SK-N-SH (cell line): ENCODE measurements around the gene MEAK7. TPM values are rescaled to one million over a fixed set of nuclear protein-coding genes. Genes with fewer than 3 reads are reported as not detected.

ENCODE experiments used
- CTCF ChIA-PET: fragments of 300-600, 350-600 bp; formaldehyde crosslinking; extraction: SDS; loops from one replicate; lab custom pipeline; 2021; lab: Yijun Ruan, JAX
- POLR2A ChIA-PET: fragments of 350-600 bp; sonication (Branson Sonifier 250); formaldehyde crosslinking; extraction: SDS; loops from one replicate; lab custom pipeline; 2020; ENCODE audit warnings: antibody characterized with exemption, inconsistent platforms; lab: Yijun Ruan, JAX
- DNase-seq: peaks from one replicate; pipeline ENCODE4 v3.0.0; 2012
- H2AFZ ChIP-seq: fragments of 200-600 bp; sonication (generic); 2 replicates; pipeline ENCODE4 v1.8.1; 2016; ENCODE audit warnings: antibody characterized with exemption, mild to moderate bottlenecking, low read depth
- H3F3A ChIP-seq: fragments of 200-600 bp; sonication (generic); replicated peaks from 2 replicates; pipeline ENCODE3; 2016; ENCODE audit warnings: antibody characterized with exemption, mild to moderate bottlenecking; ENCODE audit not compliant: insufficient read depth
- H3K27ac ChIP-seq, 2 experiments: fragments of 200-500 bp in 1 of 2; fragments of 200-600 bp in 1 of 2; sonication (Bioruptor generic) in 1 of 2; sonication (generic), shearing (Covaris generic) in 1 of 2; 2 replicates each; pipeline versions ENCODE4 v1.5.1 to v1.6.1; 2014 to 2016; ENCODE audit warnings: low read depth in 2 of 2, inconsistent platforms in 1 of 2, low read length in 1 of 2, mild to moderate bottlenecking in 1 of 2, mixed read lengths in 1 of 2
- H3K27me3 ChIP-seq: fragments of 200-600 bp; sonication (generic), shearing (Covaris generic); 2 replicates; pipeline ENCODE4 v1.6.1; 2016; ENCODE audit warnings: mixed run types; ENCODE audit not compliant: insufficient read depth
- H3K36me3 ChIP-seq, 2 experiments: fragments of 200-500 bp in 1 of 2; fragments of 200-600 bp in 1 of 2; sonication (Bioruptor generic) in 1 of 2; sonication (generic) in 1 of 2; replicated peaks in 1 of 2; 2 replicates each; pipeline versions ENCODE3 to v1.5.1; 2014 to 2016; ENCODE audit warnings: low read length in 1 of 2, mild to moderate bottlenecking in 1 of 2; ENCODE audit not compliant: insufficient read depth in 2 of 2, control insufficient read depth in 1 of 2
- H3K4me1 ChIP-seq, 2 experiments: fragments of 200-500 bp in 1 of 2; fragments of 200-600 bp in 1 of 2; sonication (Bioruptor generic) in 1 of 2; sonication (generic), shearing (Covaris generic) in 1 of 2; 2 replicates each; pipeline versions ENCODE4 v1.5.1 to v1.6.1; 2014 to 2016; ENCODE audit warnings: low read depth in 1 of 2, low read length in 1 of 2, mixed run types in 1 of 2; ENCODE audit not compliant: insufficient read depth in 2 of 2, control insufficient read depth in 1 of 2
- H3K4me2 ChIP-seq: fragments of 200-600 bp; sonication (generic), shearing (Covaris generic); 2 replicates; pipeline ENCODE4 v1.6.1; 2017; ENCODE audit warnings: mixed run types
- H3K4me3 ChIP-seq, 2 experiments: fragments of 200-500 bp in 1 of 2; fragments of 200-600 bp in 1 of 2; sonication (Bioruptor generic) in 1 of 2; sonication (generic), shearing (Covaris generic) in 1 of 2; 2 replicates each; pipeline versions ENCODE4 v1.5.1 to v1.8.1; 2014 to 2016; ENCODE audit warnings: low read depth in 2 of 2, inconsistent platforms in 1 of 2, low read length in 1 of 2, mild to moderate bottlenecking in 1 of 2, mixed read lengths in 1 of 2, moderate library complexity in 1 of 2
- H3K79me2 ChIP-seq: fragments of 200-600 bp; sonication (generic); 2 replicates; pipeline ENCODE4 v1.8.1; 2017; ENCODE audit warnings: mild to moderate bottlenecking; ENCODE audit not compliant: insufficient read depth
- H3K9ac ChIP-seq: fragments of 200-600 bp; sonication (generic); 2 replicates; pipeline ENCODE4 v1.6.1; 2017; ENCODE audit warnings: mixed run types
- H3K9me2 ChIP-seq: fragments of 200-600 bp; sonication (generic); 2 replicates; pipeline ENCODE4 v1.6.1; 2017; ENCODE audit warnings: mixed run types
- H3K9me3 ChIP-seq: fragments of 200-600 bp; sonication (generic); 2 replicates; pipeline ENCODE4 v1.6.1; 2017; ENCODE audit warnings: mixed run types, mild to moderate bottlenecking, moderate library complexity
- H4K20me1 ChIP-seq: fragments of 200-600 bp; sonication (generic); 2 replicates; pipeline ENCODE4 v1.6.1; 2017; ENCODE audit warnings: mild to moderate bottlenecking, mixed run types; ENCODE audit not compliant: insufficient read depth
- CHD2 ChIP-seq: fragments of 150-350 bp; IDR thresholded peaks from 2 replicates; pipeline ENCODE4 v1.6.1; 2018; ENCODE audit warnings: low read length; ENCODE audit not compliant: partially characterized antibody
- ELF1 ChIP-seq: IDR thresholded peaks from 2 replicates; pipeline ENCODE4 v1.4.0; 2012
- FOXM1 ChIP-seq: IDR thresholded peaks from 2 replicates; pipeline ENCODE4 v1.4.0; 2012; ENCODE audit warnings: low read depth, mild to moderate bottlenecking
- GABPA ChIP-seq: IDR thresholded peaks from 2 replicates; pipeline ENCODE4 v1.4.0; 2012; ENCODE audit warnings: low read depth, mild to moderate bottlenecking
- MAX ChIP-seq: IDR thresholded peaks from 2 replicates; pipeline ENCODE4 v1.4.0; 2012; ENCODE audit warnings: low read depth
- MEF2A ChIP-seq: IDR thresholded peaks from 2 replicates; pipeline ENCODE4 v1.4.0; 2012; ENCODE audit warnings: low read depth, borderline replicate concordance
- NFIC ChIP-seq: IDR thresholded peaks from 2 replicates; pipeline ENCODE4 v1.4.0; 2012; ENCODE audit warnings: borderline replicate concordance
- NRF1 ChIP-seq: IDR thresholded peaks from 2 replicates; pipeline ENCODE4 v1.6.1; 2012; ENCODE audit warnings: low read depth, mild to moderate bottlenecking, low read length
- POLR2AphosphoS5 ChIP-seq: IDR thresholded peaks from 2 replicates; pipeline ENCODE4 v1.6.1; 2012; ENCODE audit warnings: low read depth, low read length
- RAD21 ChIP-seq: IDR thresholded peaks from 2 replicates; pipeline ENCODE4 v1.6.1; 2012; ENCODE audit warnings: mild to moderate bottlenecking, low read length
- RCOR1 ChIP-seq: fragments of 150-350 bp; IDR thresholded peaks from 2 replicates; pipeline ENCODE4 v1.6.1; 2017; ENCODE audit warnings: antibody characterized with exemption, low read length
- RFX5 ChIP-seq: IDR thresholded peaks from 2 replicates; pipeline ENCODE4 v1.6.1; 2012; ENCODE audit warnings: mild to moderate bottlenecking, improper control_type of control experiment, low read length
- RXRA ChIP-seq: IDR thresholded peaks from 2 replicates; pipeline ENCODE4 v1.4.0; 2012; ENCODE audit warnings: low read depth, mild to moderate bottlenecking, borderline replicate concordance
- SMC3 ChIP-seq: IDR thresholded peaks from 2 replicates; pipeline ENCODE4 v1.6.1; 2012; ENCODE audit warnings: low read depth, low read length, improper control_type of control experiment
- USF2 ChIP-seq: fragments of 150-350 bp; IDR thresholded peaks from 2 replicates; pipeline ENCODE4 v1.6.1; 2017; ENCODE audit warnings: antibody characterized with exemption, low read length, low read depth, borderline replicate concordance
- WGBS: methylation state at CpG from one replicate; pipeline ENCODE4 v1.1.6; 2017; ENCODE audit warnings: low lambda C conversion rate; 5-methylcytosine and 5-hydroxymethylcytosine counted together
- polyA plus RNA-seq, 3 experiments: library from polyadenylated mRNA; depleted of rRNA; stranded (reverse); fragments of >200 nt; gene quantifications; 2 replicates each; pipeline ENCODE4 v1.2.3, GENCODE V29; 2012
- TF ChIP-seq, protein P1 (sequence below): IDR thresholded peaks from 2 replicates; pipeline ENCODE4 v1.4.0; 2012; ENCODE audit warnings: low read depth, borderline replicate concordance

The MEAK7 gene
- polyA plus RNA-seq, 1 of the 3 experiments (the other 2 are of a cell fraction) = 11.9 TPM

DNA sequence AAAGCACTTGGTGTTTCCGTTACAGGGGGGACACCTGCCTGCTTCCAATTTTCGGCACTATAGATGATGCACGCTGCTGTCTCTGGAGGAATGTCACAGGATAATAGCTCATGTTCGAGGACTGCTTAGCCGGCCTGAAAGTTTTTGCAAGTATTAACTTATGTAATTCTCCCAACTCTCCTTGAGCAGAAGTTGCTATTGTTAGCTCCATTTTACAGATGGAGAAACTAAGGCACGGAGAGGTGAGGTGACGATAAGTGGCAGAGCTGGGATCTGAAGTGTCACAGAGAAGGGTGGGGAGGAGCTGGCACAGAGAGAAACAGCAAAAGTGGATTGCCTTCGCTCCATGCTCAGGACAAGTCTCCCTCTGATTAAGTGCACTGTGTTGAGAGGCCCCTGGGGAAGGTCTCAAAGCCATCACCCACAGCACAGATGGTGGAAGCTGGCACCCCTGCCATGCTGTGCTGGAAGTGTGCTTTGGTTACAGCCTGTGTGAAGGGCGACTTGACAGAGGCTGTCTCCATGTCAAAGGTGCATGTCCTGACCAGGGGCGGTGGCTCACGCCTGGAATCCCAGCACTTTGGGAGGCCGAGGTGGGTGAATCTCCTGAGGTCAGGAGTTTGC is 40.8 kb upstream of the MEAK7 start:
- DNase-seq = no peak
- Histone ChIP-seq H3K79me2 (no peaks in the 10 kb centered on the region), H2AFZ (no peak overlapping the region), H3K27ac (no peak overlapping the region), H3K27me3 (no peaks in the 10 kb centered on the region), H4K20me1 (no peaks in the 10 kb centered on the region), H3K9me3 (no peaks in the 10 kb centered on the region), H3K4me2 (no peak overlapping the region), H3K9me2 (no peaks in the 10 kb centered on the region), H3K4me1 (peaks cover 0 to 12% of the 10 kb centered on the region in 2 experiments; a peak in 2 of 4 replicates), H3K36me3 (no peaks in the 10 kb centered on the region), H3K4me3 (no peak overlapping the region), H3K9ac (no peak overlapping the region), H3F3A (peaks cover 12% of the 10 kb centered on the region)
- TF ChIP-seq POLR2AphosphoS5 (no peak), CHD2 (no peak), SMC3 (no peak), MEF2A (no peak), NFIC (no peak), RCOR1 (no peak), ELF1 (no peak), NRF1 (no peak), MAX (no peak), GABPA (no peak), USF2 (no peak), RFX5 (no peak), RAD21 (no peak), FOXM1 (no peak), RXRA (no peak)
- TF ChIP-seq, protein P1, sequence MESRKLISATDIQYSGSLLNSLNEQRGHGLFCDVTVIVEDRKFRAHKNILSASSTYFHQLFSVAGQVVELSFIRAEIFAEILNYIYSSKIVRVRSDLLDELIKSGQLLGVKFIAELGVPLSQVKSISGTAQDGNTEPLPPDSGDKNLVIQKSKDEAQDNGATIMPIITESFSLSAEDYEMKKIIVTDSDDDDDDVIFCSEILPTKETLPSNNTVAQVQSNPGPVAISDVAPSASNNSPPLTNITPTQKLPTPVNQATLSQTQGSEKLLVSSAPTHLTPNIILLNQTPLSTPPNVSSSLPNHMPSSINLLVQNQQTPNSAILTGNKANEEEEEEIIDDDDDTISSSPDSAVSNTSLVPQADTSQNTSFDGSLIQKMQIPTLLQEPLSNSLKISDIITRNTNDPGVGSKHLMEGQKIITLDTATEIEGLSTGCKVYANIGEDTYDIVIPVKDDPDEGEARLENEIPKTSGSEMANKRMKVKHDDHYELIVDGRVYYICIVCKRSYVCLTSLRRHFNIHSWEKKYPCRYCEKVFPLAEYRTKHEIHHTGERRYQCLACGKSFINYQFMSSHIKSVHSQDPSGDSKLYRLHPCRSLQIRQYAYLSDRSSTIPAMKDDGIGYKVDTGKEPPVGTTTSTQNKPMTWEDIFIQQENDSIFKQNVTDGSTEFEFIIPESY = no peak
- ChIA-PET POLR2A (no interaction called here), CTCF (interaction anchor here (1.6 kb wide), 1 partner anchor 193 kb away, joined by 4 read pairs; no protein-coding TSS in a partner anchor)
- WGBS = 80% methylated on average over 8 of the region's 12 CpGs
